Gastroesophageal sphincter (tissue), 4 donors: ENCODE results near the gene BLOC1S1. TPM values are rescaled to one million over a fixed set of nuclear protein-coding genes. Genes with fewer than 3 reads are reported as not detected.

Experiments used
- ATAC-seq: fragments of 150-250 bp; one replicate; pipeline ENCODE4 v1.9.1; 2016; ENCODE audit warnings: mild to moderate bottlenecking, moderate library complexity
- H3K27ac ChIP-seq, 4 donors: fragments of 200-600 bp; sonication (generic) in 3 of 4; 1 replicate in 3 of 4; 2 replicates in 1 of 4; pipeline ENCODE4 v1.5.1; 2016 to 2019
- H3K27me3 ChIP-seq: fragments of 200-600 bp; sonication (generic); one replicate; pipeline ENCODE4 v1.5.1; 2019
- H3K36me3 ChIP-seq, 2 donors: fragments of 200-600 bp; sonication (generic); one replicate each; pipeline ENCODE4 v1.5.1; 2019; ENCODE audit warnings: control low read depth in 1 of 2
- H3K4me1 ChIP-seq, 3 donors: fragments of 200-600 bp; sonication (generic); 1 replicate in 2 of 3; 2 replicates in 1 of 3; pipeline ENCODE4 v1.5.1; 2016 to 2019; ENCODE audit warnings: control low read depth in 2 of 3
- H3K4me3 ChIP-seq, 2 donors: fragments of 200-600 bp; sonication (generic); one replicate each; pipeline ENCODE4 v1.5.1; 2019; ENCODE audit warnings: mild to moderate bottlenecking in 1 of 2, moderate library complexity in 1 of 2
- H3K9me3 ChIP-seq, 3 donors: fragments of 200-600 bp; sonication (generic); one replicate each; pipeline ENCODE4 v1.5.1; 2017 to 2019; ENCODE audit warnings: control low read depth in 2 of 3
- EP300 ChIP-seq: sonication (generic); formaldehyde crosslinking; IDR thresholded peaks from one replicate; pipeline ENCODE4 v1.6.1; 2017; ENCODE audit warnings: antibody characterized with exemption, mild to moderate bottlenecking
- POLR2A ChIP-seq, 2 donors: fragments of 450-650 bp; IDR thresholded peaks; one replicate each; pipeline ENCODE4 v1.6.1; 2017; ENCODE audit warnings: antibody characterized with exemption in 2 of 2, mild to moderate bottlenecking in 2 of 2, moderate library complexity in 1 of 2
- POLR2AphosphoS5 ChIP-seq: sonication (generic); formaldehyde crosslinking; IDR thresholded peaks from one replicate; pipeline ENCODE4 v1.6.1; 2017; ENCODE audit warnings: antibody characterized with exemption
- WGBS, 2 donors: methylation state at CpG; one replicate each; pipeline ENCODE4 v1.1.5; 2018; ENCODE audit warnings: low coverage in 1 of 2; 5-methylcytosine and 5-hydroxymethylcytosine counted together
- total RNA-seq, 4 donors: library from RNA; depleted of rRNA; stranded (reverse); fragments of >200 nt; gene quantifications; one replicate each; pipeline ENCODE4 v1.1.0, GENCODE V29; 2016
- TF ChIP-seq, protein P1 (sequence below), 4 experiments: fragments of 200-600 bp in 2 of 4; fragments of 450-650 bp in 2 of 4; sonication (generic) in 1 of 4; IDR thresholded peaks; one replicate each; pipeline ENCODE4 v1.5.1; 2017 to 2019; ENCODE audit warnings: antibody characterized with exemption in 4 of 4, mild to moderate bottlenecking in 2 of 4, moderate library complexity in 2 of 4

The BLOC1S1 gene
- total RNA-seq, 4 donors from 2014 or later: 187 to 214 (median 196) TPM

DNA sequence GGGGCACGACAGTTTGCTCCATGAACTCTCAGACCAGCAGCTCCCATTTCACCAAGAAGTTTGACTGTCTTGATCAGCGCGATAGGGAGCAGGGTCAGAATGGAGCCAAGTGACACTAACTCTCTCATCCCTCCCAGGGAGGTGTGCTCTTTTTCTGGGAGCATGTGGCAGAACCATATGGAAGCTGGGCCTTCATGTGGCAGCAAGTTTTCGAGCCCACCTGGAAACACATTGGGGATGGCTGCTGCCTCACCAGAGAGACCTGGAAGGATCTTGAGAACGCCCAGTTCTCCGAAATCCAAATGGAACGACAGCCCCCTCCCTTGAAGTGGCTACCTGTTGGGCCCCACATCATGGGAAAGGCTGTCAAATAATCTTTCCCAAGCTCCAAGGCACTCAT is 32.2 kb upstream of the BLOC1S1 start:
- 83 to 90% methylated on average over 1 to 3 of the region's 7 CpGs for whole genome bisulfite sequencing, 2 donors
- H3K27me3 ChIP-seq: no peaks in the 10 kb centered on the region
- H3K36me3 ChIP-seq: peaks cover 0 to 39% of the 10 kb centered on the region in 2 donors
- H3K4me1 ChIP-seq: peaks cover 0 to 16% (median 8%) of the 10 kb centered on the region in 3 donors
- TF ChIP-seq, protein P1, sequence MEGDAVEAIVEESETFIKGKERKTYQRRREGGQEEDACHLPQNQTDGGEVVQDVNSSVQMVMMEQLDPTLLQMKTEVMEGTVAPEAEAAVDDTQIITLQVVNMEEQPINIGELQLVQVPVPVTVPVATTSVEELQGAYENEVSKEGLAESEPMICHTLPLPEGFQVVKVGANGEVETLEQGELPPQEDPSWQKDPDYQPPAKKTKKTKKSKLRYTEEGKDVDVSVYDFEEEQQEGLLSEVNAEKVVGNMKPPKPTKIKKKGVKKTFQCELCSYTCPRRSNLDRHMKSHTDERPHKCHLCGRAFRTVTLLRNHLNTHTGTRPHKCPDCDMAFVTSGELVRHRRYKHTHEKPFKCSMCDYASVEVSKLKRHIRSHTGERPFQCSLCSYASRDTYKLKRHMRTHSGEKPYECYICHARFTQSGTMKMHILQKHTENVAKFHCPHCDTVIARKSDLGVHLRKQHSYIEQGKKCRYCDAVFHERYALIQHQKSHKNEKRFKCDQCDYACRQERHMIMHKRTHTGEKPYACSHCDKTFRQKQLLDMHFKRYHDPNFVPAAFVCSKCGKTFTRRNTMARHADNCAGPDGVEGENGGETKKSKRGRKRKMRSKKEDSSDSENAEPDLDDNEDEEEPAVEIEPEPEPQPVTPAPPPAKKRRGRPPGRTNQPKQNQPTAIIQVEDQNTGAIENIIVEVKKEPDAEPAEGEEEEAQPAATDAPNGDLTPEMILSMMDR (IDR thresholded peaks at IDR 0.05): no peak
- TF ChIP-seq POLR2A (IDR thresholded peaks at IDR 0.05) (no peak), EP300 (no peak), POLR2AphosphoS5 (no peak)
- H3K9me3 ChIP-seq: no peaks in the 10 kb centered on the region
- no peak overlapping the region for H3K27ac ChIP-seq
- no peak overlapping the region for H3K4me3 ChIP-seq
- ATAC-seq: no peak

DNA sequence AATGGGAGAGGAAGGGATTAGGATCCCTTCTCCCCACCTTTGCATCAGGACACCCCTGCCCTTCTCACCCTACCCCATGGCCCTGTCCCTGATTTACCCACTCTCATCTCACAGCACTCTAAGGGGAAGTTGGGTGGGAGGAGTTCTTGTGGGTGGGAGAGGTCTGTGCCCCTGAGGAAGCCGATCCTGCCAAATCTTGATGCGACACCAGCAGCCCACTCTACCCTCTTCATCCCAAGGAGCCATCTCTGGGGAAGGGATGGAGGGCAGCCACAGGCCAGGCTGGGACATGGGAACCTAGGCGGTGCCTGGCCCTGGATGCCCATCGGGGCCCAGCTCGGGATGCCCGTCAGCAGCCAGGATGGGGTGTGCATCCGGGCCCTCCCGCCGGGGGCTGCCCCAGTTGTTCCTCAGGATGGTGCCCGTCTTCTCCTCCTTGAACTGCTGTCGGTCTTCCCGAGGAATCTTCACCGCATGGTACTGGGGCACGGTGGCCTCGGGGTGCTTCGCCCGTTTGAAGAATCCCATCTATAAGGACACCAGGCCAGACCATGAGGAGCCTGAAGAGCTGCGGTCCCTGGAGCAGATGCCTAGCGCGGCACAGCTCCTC is 31.0 kb upstream of the BLOC1S1 start:
- no peak overlapping the region for H3K27ac ChIP-seq
- H3K4me3 ChIP-seq: no peak overlapping the region
- WGBS, 2 donors: no CpG with 5 or more reads among the region's 20 CpGs
- ATAC-seq: no peak
- TF ChIP-seq EP300: no peak
- TF ChIP-seq, protein P1 (IDR thresholded peaks at IDR 0.05): no peak
- no peak for TF ChIP-seq POLR2A (IDR thresholded peaks at IDR 0.05)
- TF ChIP-seq POLR2AphosphoS5: no peak
- peaks cover 0 to 16% (median 8%) of the 10 kb centered on the region in 3 donors for H3K4me1 ChIP-seq
- peaks cover 0 to 47% of the 10 kb centered on the region in 2 donors for H3K36me3 ChIP-seq
- no peaks in the 10 kb centered on the region for H3K27me3 ChIP-seq
- no peaks in the 10 kb centered on the region for H3K9me3 ChIP-seq

DNA sequence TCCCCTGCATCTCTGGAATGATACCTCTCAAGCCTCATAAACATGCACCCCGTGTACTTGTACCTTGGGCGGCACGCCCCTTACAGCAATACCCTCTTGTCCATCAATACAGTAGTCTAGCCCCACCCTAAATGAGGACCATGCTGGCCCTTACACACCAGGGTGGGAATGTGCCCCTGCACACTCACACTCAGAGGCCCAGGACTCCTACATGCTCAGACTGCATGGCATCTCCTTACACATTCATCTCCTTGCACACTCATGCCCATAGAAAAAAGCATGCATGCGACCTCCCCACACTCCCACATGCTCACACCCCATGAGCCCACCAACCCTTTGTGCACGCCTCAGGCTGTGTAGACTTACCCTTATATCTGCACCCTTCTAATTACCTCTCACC is 30.2 kb upstream of the BLOC1S1 start:
- no peaks in the 10 kb centered on the region for H3K9me3 ChIP-seq
- peaks cover 0 to 47% of the 10 kb centered on the region in 2 donors for H3K36me3 ChIP-seq
- peaks cover 0 to 16% (median 8%) of the 10 kb centered on the region in 3 donors for H3K4me1 ChIP-seq
- no peak for ATAC-seq
- H3K27ac ChIP-seq: no peak overlapping the region
- no peaks in the 10 kb centered on the region for H3K27me3 ChIP-seq
- WGBS, 2 donors: 87 to 91% methylated on average over 3 of the region's 5 CpGs
- TF ChIP-seq, protein P1 (IDR thresholded peaks at IDR 0.05): no peak
- TF ChIP-seq EP300 (no peak), POLR2AphosphoS5 (no peak), POLR2A (IDR thresholded peaks at IDR 0.05) (no peak)
- H3K4me3 ChIP-seq: no peak overlapping the region

DNA sequence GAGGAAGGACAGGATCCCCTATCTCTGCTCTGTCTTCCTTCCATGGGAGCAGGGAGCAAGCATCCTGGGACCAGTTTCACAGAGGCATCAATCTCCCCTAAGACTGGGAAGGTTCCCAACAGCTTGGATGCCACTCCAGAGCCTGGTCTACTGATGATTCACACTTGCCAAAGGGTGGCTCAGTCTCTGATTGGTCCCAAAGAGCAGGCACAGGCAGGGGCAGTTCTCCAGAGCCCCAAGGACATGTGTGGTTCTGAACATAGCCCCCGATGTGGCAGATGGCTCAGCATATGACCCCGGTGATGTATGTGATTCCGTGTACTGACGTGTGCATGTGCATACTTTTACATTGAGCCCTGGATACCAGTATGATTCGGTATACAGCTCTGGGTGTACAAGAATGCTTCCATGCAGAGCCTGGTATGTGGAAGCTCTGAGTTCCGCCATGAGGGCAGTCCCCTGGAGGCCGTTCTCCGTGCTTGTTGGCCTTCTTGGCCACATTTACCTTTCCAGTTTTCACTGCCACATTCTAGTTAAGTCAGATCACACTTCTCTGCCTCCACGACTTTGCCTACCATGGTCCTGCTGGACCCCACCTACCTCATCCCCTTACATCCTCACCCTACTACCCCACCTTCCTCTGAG is 29.4 kb upstream of the BLOC1S1 start:
- H3K4me1 ChIP-seq: peaks cover 0 to 9% (median 3%) of the 10 kb centered on the region in 3 donors
- no peak for TF ChIP-seq POLR2A (IDR thresholded peaks at IDR 0.05)
- no peak for TF ChIP-seq POLR2AphosphoS5
- no peak for TF ChIP-seq EP300
- TF ChIP-seq, protein P1 (IDR thresholded peaks at IDR 0.05): no peak
- ATAC-seq: no peak
- peaks cover 0 to 51% of the 10 kb centered on the region in 2 donors for H3K36me3 ChIP-seq
- no peak overlapping the region for H3K4me3 ChIP-seq
- WGBS, 2 donors: 75 to 89% methylated on average over 4 to 7 of the region's 9 CpGs
- H3K27me3 ChIP-seq: no peaks in the 10 kb centered on the region
- no peak overlapping the region for H3K27ac ChIP-seq
- H3K9me3 ChIP-seq: no peaks in the 10 kb centered on the region

DNA sequence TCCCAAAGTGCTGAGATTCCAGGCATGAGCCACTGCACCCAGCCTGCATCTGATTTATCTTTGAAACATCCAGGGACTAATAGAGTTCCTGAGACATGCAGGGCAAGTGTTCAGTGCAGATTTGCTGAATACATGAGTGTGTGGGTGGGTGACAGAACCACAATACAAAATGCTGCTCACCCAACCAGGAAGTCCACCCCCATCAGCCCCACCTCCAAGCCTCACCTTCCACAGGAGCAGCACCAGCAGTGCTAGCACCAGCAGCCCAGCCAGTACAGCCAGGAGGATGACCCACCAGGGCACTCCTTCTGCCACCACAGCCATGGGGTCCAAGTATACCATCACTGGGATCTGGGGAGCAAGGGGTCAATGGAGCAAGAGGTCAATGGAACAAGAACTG is 28.1 kb upstream of the BLOC1S1 start:
- Histone ChIP-seq H3K27ac (no peak overlapping the region), H3K4me1 (no peaks in the 10 kb centered on the region), H3K27me3 (no peaks in the 10 kb centered on the region), H3K9me3 (no peaks in the 10 kb centered on the region), H3K4me3 (no peak overlapping the region), H3K36me3 (peaks cover 0 to 64% of the 10 kb centered on the region in 2 donors)
- no peak for ATAC-seq
- TF ChIP-seq POLR2A (IDR thresholded peaks at IDR 0.05): no peak
- no peak for TF ChIP-seq EP300
- TF ChIP-seq POLR2AphosphoS5: no peak
